CD4-positive, alpha-beta T cell treated with Interleukin-17A for 1 hour (primary cell): ENCODE results near the gene LRRC15.

ENCODE experiments used
- DNase-seq: peaks from one replicate; pipeline ENCODE4 v3.0.0-alpha.2; 2020

The LRRC15 gene

DNA sequence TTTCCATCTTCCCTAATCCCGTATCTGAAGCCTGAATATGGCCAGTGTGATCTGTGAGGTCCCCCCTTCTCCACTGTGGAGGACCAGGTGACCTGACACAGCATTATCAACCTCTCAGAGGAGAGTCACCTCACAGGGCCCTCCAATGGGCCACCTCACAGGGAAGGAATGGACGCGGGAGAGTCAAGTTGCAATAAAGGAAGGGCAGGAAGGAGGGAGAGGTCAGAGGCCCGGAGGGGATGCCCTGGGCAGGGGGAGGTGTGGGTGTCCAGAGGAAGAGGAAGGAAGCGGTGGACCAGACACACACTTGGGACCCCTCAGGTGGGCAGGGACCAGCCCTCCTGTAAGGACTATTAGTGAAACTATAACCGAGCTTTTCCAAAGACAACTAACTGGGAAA, 14.6 kb upstream of the LRRC15 start:
- no peak for DNase-seq

DNA sequence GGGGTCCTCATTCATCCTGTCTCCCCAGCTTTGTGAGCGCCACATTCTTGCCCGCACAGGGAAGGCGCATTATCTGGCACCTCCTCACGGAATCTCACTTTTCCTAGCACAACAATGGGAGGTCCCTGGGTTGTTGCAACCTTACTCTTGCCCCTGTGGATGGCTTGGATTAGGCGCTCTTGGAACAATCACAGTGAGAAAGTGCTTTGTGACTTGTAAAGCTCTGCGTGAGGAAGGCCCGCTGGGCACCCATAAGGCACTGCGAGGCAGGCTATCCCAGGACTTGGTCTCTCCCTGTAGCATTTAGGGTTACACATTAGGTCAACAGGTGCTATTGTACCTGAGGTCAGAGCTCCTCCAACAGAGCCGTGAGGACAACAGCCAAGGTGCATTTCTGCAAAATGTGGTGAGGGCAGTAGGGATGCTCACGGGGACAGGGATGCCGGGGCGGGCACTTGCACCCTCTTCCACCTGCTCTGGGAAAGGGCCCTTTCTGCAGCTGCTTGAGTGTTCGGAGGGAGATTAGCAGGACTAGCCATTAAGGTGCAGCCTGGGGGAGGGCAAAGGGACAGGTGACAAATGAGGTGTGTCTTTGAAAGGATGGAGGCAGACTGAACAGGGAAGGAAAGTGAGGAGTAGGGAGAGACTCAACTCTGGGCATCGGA, 13.9 kb upstream of the LRRC15 start:
- no peak for DNase-seq

DNA sequence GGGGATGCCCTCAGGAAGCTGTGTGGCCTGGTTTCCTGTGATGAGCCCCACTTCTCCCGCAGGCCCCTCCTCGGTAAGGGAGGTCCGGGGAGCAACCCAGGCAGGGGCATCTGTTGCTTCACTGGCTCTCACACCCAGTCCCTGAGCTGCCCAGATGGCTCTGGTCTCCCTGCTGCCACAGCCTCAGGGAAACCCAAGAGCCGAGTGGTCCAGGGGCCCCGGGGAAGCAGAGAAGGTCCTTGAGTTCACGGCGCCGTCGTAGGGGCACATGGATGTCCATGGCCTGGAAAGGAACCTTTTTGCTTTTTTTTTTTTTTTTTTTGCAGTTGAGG, 13.3 kb upstream of the LRRC15 start:
- no peak for DNase-seq

DNA sequence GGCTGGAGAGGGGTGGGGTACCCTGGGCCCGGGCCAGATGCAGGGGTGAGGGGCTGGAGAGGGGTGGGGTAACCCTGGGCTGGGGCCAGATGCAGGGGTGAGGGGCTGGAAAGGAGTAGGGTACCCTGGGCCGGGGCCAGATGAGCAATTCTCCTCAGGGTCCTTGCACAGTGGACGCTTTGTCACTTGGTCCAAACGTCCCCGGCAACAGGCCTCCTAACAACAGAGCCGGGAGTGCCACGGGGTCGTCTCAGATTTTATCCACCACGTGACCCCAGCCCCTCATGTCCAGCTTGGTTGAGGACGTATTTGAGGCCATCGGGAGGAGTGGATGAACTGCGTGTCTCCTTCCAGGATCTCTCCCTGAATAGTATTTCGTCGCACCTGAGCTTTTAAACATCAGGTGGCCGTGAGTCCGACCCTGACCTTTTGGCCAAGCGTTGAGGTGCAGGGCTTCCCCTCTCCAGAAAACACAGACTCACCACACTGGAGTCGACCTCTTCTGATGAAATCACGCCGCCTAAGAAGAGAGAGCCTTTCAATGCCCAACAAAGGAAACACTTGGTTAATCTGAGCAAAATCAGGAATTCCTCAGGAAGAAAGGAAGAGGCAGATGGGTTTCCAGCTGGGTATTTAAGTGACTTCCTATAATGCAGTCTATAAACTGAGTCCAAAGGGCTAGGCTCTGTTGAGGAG, 12.8 kb upstream of the LRRC15 start:
- DNase-seq: no peak

DNA sequence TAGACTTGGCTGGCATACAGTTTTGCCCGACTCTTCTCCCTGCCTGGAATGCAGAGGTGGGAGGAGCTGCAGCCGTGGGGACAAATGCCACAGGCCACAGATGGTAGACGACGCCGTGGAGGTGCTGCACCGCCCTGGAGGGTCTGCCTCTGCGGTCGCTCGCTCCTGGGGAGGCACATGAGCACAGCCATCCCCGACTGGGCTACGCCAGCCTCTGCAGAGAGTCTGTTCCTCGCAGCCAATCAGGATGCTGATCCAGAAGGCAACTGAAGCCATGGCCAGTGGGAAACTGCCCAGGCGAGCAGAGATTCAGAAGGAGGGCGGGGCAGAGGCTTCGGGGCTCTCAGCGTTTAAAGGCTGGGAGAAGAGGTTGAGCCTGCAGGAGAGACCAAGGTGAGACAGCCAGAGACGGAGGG, 11.9 kb upstream of the LRRC15 start:
- DNase-seq: no peak

DNA sequence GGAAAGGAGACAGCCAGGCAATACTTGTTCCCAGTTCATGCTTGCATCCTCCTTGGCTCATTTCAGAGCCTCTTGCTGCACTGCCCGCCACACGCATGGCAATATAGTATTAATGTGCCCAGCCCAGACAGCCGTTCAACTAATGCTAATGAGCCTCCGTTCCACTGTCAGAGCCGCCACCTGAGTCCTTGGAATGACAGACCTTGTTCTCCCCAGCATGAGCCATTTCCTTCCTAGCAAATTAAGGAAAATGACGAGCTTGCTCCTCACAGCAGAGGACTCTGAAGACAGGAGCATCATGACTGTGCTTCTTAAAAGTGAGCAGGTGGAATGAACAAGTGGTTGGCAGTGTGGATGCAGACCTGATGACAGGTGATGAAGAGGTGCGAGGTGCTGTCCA, 10.8 kb upstream of the LRRC15 start:
- DNase-seq: no peak

DNA sequence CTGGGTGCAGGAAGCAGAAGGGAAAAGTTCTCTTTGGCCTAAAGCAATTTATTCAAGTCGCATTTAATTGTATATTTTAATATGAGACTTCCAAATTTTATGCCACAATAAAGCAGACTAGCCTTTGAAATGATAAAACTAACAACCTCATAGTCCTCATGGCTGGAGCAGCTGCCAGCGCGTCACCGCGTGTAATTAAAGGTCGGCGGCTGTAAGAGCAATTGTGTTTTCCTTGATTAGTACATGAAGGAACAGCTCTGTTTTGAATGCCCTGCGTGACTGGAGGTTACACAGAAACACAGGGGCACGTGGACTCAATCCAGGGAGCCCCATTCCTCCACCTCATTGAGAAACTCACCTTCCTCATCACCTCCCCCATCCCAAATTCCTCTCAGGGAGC, 10.1 kb upstream of the LRRC15 start:
- DNase-seq: no peak

DNA sequence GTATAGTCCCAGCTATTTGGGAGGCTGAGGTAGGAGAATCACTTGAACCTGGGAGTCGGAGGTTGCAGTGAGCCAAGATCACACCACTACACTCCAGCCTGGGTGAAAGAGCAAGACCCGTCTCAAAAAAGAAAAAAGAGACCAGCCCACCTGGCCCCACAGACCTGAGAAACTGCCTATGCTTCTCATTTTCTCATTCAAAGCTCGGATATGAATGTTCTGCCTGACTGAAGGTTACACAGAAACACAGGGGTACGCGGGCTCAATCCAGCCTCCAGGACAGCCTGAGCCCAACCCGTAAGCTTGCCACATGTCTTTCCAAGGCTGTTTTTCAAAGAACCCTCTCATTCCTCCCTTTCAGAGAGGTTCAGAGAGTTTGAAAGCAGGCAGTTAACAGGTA, 9.7 kb upstream of the LRRC15 start:
- DNase-seq: no peak

DNA sequence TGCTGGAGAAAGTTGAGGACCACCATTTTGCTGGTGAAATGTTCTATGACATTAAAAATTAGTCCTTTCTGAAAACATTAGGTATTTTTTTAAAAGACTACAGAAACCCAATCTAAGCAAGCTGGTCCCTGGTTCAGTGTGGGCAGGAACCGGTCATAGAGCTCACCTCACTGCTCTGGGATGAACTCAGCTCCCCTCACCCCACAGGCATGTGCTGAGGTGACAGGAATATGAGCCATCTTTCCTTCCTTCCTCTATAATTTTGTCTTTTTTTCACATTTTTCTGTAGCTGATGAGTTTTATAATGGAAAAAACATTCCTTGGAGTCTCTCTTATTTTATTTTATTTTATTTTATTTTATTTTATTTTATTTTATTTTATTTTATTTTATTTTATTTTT, 8.2 kb upstream of the LRRC15 start:
- DNase-seq: no peak

DNA sequence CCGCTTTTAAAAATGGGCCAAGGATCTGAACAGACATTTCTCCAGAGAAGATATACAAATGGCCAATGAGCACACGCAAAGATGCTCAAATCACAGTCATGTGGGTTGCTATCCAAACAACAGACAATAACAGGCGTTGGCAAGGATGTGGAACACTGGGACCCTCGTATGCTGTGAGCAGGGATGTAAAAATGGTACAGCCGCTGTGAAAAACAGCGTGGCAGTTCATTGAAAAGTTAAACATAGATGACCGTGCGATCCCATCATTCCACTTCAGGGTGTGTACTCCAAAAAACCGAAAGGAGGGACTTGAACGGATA, 6.7 kb upstream of the LRRC15 start:
- no peak for DNase-seq

DNA sequence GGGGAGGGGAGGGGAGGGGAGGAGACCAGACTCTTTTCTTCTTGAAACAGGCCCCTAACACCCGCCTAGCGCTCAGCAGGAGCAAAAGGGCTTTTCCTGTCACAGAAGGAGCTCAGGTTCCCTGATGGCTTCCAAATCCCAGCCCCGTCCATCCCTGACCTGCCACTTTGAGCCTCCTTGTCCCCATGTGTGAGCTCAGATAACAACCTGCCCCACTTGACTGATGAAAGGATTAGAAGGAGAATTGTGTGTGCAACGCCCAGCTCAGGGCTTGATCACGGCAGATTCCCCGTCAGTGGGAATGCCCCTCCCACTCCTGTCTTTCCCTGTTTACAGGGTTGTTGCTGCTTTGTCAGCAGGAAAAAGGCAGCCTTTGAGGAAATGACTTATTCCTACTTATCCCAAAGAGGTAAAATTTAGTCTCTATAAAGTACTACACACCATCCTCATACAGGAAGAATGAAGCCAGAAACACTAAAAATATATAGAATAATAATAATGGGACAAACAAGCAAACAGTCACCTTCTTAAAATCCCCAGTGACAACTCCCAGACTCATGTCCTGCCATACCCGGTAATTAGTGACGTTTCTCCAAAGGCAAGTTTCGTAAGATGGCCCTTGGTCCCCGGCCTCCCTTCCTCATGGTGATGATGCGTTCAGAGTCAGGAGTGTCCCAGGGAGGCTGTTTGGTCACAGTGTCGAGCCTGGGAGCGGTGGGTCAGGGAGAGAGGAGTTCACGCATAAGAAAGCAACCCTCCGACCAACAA, 6.1 kb upstream of the LRRC15 start:
- no peak for DNase-seq

DNA sequence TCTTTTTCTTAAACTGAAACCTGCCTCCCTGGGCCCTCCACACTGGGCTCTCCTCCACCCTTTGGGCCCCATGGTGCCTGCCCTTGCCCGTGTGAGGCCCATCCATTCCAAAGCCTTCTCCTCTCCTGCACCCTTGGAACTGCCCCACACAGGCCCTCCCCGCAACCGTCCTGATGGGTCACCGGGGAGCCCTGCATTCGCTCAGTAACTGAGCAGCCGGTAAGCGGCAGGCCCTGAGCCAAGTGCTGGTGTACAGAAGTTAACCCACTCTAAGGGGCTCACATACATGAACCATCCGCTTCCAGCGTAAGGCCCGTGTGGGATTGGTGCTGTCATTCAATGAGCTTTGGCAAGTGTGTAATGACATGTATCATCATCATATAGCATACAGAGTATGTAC, 5.4 kb upstream of the LRRC15 start:
- no peak for DNase-seq

DNA sequence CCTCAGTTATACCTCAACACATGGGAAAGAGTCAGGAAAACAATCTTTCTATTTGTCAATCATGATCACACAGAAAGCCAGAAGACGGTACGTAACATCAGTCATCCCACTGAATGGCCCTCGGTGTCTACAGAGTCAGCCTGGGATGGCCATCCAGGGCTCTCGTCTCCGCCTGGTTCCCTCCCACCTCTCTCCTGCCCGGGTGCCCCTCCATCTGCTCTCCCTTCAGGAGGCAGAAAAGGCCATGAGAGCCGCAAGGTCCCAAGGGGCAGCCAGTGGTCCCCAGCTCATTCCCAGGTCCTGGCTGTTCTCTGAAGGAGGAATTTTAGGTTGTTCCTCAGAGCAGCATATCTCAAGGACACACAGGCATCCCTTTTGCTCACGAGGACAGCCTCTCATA, 4.4 kb upstream of the LRRC15 start:
- no peak for DNase-seq

DNA sequence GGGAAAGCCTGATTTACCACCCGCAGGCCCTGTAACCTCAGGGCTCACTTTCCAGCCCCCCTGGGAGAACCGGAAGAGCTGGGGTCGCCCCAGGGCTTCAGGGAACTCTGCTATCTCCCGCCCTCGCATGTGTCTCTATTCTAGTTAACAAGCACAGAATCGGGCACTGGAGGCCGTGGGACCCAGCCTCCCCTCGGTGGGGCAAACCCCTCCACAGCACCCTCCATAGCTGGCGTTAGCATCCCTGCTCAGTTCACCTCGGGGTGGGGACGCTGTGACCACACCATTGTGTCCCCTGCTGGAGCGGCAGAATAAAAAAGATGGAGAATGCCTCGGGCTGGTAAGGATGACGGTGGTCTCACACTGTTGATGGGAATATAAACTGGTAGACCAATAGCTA, 3.5 kb upstream of the LRRC15 start:
- no peak for DNase-seq

DNA sequence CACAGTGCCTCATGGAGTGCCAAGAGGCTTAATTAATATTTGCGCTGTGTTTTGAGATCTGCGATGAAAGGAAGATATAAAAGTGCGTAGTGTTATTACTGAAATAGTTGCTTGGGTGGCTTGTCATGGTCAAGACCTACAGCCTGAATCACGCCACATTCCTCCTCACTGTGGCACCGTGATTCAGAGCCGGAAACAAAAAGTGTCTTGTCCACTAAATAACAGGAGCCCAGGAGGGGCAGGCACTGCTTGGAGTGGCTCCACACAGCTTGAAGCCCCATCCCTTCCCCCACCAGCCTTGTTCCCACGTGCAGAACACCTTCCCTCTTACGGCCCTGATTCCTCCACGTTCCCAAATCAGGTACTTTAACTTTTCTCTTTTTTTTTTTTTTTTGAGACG, 1.2 kb upstream of the LRRC15 start:
- no peak for DNase-seq

DNA sequence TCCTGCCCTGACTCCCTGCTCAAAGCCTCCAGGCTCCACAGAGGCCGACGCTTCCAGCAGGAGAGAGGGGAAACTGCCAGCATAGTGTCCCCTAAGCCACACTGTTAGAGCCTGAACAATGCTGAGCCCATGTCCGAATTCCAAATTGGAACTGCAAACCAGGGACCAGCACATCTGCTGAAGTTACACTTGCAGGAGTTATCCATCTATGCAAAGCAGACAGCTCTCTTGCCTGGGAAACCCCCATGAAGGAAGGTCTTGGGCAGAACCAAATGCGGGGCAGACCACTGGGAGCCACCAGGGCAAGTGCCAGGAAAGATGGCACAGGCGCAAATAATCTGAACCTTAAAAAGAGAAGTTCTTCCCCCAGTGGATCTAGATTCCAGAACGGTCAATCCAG, 625 bp downstream of the LRRC15 start:
- DNase-seq: no peak

DNA sequence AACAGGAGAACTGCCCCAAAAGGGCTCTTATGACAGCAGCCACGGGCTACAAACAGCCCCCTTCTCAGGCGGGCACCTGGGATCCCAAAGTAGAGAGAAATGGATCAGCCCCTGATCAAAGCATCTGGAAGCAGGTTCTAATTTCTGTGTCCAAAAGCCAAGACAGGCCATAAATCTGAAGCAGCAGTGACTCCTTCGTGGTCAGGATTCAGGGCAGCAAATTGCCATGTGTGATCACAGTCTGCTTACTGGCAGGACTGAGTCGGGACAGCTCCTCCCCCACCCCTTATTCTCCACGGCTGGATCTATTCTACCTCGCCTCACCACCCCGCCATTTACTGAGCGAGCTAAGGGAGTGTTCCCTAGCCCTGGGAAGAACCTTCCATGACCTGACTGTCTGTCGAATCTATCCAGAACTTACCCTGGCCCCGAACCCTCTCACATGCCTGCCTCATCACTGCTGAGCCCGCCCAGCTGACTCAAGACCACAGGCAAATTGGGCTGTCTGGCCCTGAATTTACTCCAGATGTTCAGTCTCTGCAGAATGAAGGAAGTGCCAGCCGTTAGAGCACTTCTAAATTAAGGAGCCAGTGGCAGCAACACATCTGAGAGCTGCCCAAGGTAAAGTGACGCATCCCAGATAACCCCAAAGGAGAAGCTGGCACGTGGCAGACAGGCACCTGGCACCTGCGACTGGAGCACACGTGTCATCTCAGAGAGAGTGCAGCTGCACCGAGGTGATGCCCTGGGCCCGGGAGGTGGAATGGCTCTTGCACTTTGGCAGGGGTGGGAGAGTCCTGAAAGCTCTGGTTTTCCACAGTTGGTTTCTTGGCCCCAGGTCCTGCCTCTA, 1.3 kb downstream of the LRRC15 start:
- no peak for DNase-seq

DNA sequence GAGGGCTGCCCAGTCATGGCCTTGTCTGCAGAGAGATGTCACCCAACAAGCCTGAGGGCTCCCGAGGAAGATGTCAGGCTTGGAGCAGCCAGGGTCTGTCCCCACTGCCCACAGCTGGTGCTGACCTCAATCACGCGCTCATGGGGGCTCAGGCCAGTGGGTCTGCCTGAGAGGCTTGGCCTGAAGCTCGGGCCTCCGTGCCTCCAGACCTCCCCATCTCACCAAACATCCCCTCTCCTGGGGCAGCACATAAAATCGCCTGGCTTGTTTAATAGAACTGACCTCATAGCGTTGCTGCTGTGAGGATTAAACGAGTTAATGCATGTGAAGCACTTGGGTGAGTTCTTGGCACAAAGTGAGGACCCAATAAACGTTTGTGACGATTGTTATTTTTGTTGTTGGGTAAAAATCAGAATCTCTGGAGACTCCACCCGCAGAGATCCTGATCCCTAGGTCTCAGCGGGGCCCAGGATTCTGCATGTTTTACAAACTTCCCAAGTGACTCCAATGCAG, 3.5 kb downstream of the LRRC15 start:
- no peak for DNase-seq

DNA sequence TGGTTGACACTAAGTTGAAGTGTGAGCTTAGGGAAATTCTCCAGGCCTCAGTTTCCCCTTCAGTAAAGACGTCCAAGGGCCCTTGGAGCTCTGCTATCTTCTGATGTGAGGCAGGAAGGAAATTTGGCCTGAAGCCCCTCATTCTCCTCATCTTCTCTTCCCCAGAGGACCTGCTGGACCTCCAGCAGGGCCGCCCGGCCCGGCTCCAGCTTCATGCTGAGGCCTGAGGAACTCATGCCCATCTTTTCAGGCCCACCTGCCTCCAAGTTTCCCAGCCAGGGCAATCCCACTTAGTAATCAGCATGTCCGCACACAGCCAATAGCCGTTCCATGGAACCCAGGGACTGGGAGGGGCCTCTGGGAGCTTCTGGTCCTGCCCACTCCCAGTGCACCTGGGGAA, 4.0 kb downstream of the LRRC15 start:
- DNase-seq: no peak

DNA sequence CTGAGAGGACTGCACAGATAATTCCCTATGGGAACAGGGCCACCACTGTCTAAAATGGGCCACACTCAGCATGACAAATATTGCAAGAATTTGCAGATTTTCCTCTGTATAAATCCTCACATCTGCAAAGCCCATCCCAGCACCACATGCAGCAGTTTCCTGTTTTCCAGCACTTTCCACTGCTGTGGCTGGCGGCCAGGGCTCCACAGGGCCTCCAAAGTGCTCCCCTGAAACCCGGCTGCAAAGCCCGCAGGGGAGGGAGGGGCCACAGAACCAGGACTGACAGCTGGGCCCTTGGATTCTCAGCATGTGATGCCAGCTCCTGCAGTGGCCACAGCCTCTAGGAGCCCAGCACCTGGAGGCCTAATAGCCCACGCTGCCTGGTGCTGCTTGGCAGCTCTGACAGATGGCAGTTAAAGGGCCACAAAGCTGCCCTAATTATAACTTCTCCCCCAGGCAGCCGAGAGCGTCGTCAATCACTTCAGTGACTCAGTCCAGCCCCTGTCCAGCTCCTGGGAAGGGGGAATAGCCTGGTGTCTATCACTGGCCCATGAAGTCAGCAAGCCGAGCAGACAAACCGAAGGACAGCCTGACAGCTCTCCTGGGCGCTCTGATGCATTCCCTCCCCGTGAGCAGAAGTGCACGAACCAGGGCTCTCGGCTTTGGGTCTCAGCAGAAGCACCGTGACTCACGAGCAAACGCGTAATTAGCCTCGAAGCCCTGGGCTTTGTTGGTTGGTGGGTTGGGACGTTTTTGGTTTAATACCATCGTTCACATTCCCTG, 4.7 kb downstream of the LRRC15 start:
- no peak for DNase-seq

DNA sequence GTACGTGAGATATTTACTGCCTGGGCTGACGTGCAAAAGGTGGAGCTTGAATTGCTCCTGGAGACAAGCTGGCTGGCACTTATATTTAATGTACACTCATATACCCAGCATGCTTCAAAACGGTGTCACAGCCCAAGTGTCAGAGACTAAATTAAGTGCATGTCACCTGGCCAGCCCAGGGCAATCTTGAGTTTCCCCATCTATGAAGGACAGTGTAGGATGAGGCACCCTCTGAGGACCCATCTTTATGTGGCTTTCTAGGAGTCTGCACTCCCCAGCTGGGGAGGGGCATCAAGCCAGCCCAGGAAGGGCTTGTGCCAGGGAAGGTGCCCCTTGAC, 5.3 kb downstream of the LRRC15 start:
- no peak for DNase-seq

DNA sequence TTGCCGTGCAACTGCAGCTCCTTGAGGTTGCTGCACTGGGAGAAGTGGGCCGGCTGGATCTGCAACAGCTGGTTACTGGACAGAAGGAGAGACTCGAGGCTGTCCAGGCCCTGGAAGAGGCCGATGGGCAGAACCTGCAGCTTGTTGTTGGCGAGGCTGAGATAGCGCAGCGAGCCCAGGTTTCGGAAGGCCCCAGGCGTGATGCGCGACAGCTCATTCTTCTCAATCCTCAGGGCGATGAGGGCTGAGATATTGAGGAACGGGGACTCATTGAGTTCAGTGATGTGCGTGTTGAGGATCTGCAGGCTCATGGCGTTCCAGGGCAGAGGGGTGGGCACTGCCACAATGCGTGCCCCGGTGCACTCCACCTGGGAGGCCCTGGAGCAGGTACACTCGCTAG, 9.0 kb downstream of the LRRC15 start:
- DNase-seq: no peak

DNA sequence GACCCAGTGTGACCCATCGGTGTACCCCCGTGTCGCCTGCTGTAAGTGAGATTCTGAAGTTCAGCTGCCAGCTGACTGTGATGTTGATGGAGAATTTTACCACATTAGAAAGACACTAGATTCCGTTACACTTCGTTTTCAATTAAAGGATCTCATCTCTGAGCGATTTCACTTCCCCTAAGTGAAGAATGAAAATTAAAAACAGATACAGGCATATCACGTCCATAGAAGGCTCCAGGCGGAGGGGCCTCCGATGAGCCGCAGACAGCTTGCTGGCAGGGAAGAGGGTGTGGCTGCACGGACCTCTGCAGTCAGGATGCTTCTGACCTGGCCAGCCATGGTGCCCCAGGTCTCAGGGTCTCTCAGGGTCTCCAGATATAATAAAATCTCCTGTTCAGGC, 11.9 kb downstream of the LRRC15 start:
- no peak for DNase-seq
